Measurements from ENCODE around the gene FAN1.
A peak's percentile ranks its signal among the peaks of the same experiment; 100 is the strongest.

FAN1 gene

GRCh38 chr15:30953731-30954378 is 50.1 kb downstream of the FAN1 start:
- peak; percentile 90 for DNase-seq
- H3K36me3 ChIP-seq (replicated peaks), result peaks cover 34% of the 10 kb centered on the region
- H3K4me3 ChIP-seq (ENCODE audit: low read depth, low read length), result no peak overlapping the region
- no peaks in the 10 kb centered on the region for H3K27me3 ChIP-seq (replicated peaks)
- peak overlapping the region; percentile 66 for H3K27ac ChIP-seq
- no peak for TF ChIP-seq CTCF (IDR thresholded peaks at IDR 0.05; ENCODE audit: low read depth, low read length, missing control alignments)
- in situ Hi-C loops (cut with HindIII; ENCODE audit: low pct_ligation_motif_present, low sequenced_read_pairs), result no loop called here

GRCh38 chr15:30954674-30955073 is 51.0 kb downstream of the FAN1 start:
- Histone ChIP-seq H3K27ac (peak overlapping the region; percentile 66), H3K4me3 (ENCODE audit: low read depth, low read length) (no peak overlapping the region), H3K36me3 (replicated peaks) (peaks cover 35% of the 10 kb centered on the region), H3K27me3 (replicated peaks) (no peaks in the 10 kb centered on the region)
- in situ Hi-C loops (cut with HindIII; ENCODE audit: low pct_ligation_motif_present, low sequenced_read_pairs), result no loop called here
- DNase-seq, result no peak
- no peak for TF ChIP-seq CTCF (IDR thresholded peaks at IDR 0.05; ENCODE audit: low read depth, low read length, missing control alignments)

- in situ Hi-C loops (cut with HindIII; ENCODE audit: low pct_ligation_motif_present, low sequenced_read_pairs), result no loop called here
- no peak for TF ChIP-seq CTCF (IDR thresholded peaks at IDR 0.05; ENCODE audit: low read depth, low read length, missing control alignments)
- no peak overlapping the region for H3K27ac ChIP-seq
- H3K4me3 ChIP-seq (ENCODE audit: low read depth, low read length), result no peak overlapping the region
- DNase-seq, result peak; percentile 59
- peaks cover 32% of the 10 kb centered on the region for H3K36me3 ChIP-seq (replicated peaks)
- H3K27me3 ChIP-seq (replicated peaks), result no peaks in the 10 kb centered on the region
These were observed 52.8 kb downstream of the FAN1 start for GRCh38 chr15:30956216-30957124.

GRCh38 chr15:30958219-30958618 is 54.5 kb downstream of the FAN1 start:
- TF ChIP-seq CTCF (IDR thresholded peaks at IDR 0.05; ENCODE audit: low read depth, low read length, missing control alignments), result no peak
- in situ Hi-C loops (cut with HindIII; ENCODE audit: low pct_ligation_motif_present, low sequenced_read_pairs), result no loop called here
- DNase-seq, result no peak
- Histone ChIP-seq H3K4me3 (ENCODE audit: low read depth, low read length) (no peak overlapping the region), H3K36me3 (replicated peaks) (peaks cover 16% of the 10 kb centered on the region), H3K27me3 (replicated peaks) (no peaks in the 10 kb centered on the region), H3K27ac (no peak overlapping the region)

GRCh38 chr15:30962079-30962478 is 58.4 kb downstream of the FAN1 start:
- no peak for TF ChIP-seq CTCF (IDR thresholded peaks at IDR 0.05; ENCODE audit: low read depth, low read length, missing control alignments)
- Histone ChIP-seq H3K27me3 (replicated peaks) (no peaks in the 10 kb centered on the region), H3K4me3 (ENCODE audit: low read depth, low read length) (no peak overlapping the region), H3K36me3 (replicated peaks) (peaks cover 20% of the 10 kb centered on the region), H3K27ac (no peak overlapping the region)
- in situ Hi-C loops (cut with HindIII; ENCODE audit: low pct_ligation_motif_present, low sequenced_read_pairs), result no loop called here
- no peak for DNase-seq
